H9 (cell line): ENCODE measurements around the gene STAG2. TPM values are rescaled to one million over a fixed set of nuclear protein-coding genes. Genes with fewer than 3 reads are reported as not detected.

Experiments used
- DNase-seq: peaks from one replicate; pipeline ENCODE4 v3.0.0-alpha.2; 2017
- H2AFZ ChIP-seq: one replicate; pipeline ENCODE4 v1.6.1; 2013; ENCODE audit warnings: mild to moderate bottlenecking, low read length, control low read depth, moderate library complexity
- H2AK5ac ChIP-seq: 2 replicates; pipeline ENCODE4 v1.6.1; 2013; ENCODE audit warnings: low read length, control low read depth, mixed read lengths; ENCODE audit not compliant: insufficient read length
- H2BK120ac ChIP-seq: one replicate; pipeline ENCODE4 v1.6.1; 2013; ENCODE audit warnings: low read depth, mild to moderate bottlenecking, low read length, control low read depth, inconsistent platforms; ENCODE audit not compliant: poor library complexity, severe bottlenecking
- H2BK12ac ChIP-seq: 2 replicates; pipeline ENCODE4 v1.6.1; 2013; ENCODE audit warnings: low read length, control low read depth, mixed read lengths, low read depth; ENCODE audit not compliant: insufficient read length
- H2BK15ac ChIP-seq: 2 replicates; pipeline ENCODE4 v1.6.1; 2013; ENCODE audit warnings: low read depth, low read length, control low read depth
- H2BK20ac ChIP-seq: one replicate; pipeline ENCODE4 v1.6.1; 2013; ENCODE audit warnings: low read depth, mild to moderate bottlenecking, low read length, control low read depth, inconsistent platforms; ENCODE audit not compliant: poor library complexity, severe bottlenecking
- H2BK5ac ChIP-seq: 2 replicates; pipeline ENCODE4 v1.6.1; 2013; ENCODE audit warnings: low read length, control low read depth, mixed read lengths; ENCODE audit not compliant: insufficient read length
- H3K14ac ChIP-seq: 2 replicates; pipeline ENCODE4 v1.6.1; 2013; ENCODE audit warnings: low read length, control low read depth; ENCODE audit not compliant: insufficient read depth
- H3K18ac ChIP-seq: 2 replicates; pipeline ENCODE4 v1.6.1; 2013; ENCODE audit warnings: low read depth, mild to moderate bottlenecking, mixed read lengths, low read length, control low read depth; ENCODE audit not compliant: insufficient read length
- H3K23ac ChIP-seq: 2 replicates; pipeline ENCODE4 v1.6.1; 2013; ENCODE audit warnings: low read length, control low read depth, mixed read lengths, low read depth; ENCODE audit not compliant: insufficient read length
- H3K23me2 ChIP-seq: 2 replicates; pipeline ENCODE4 v1.6.1; 2013; ENCODE audit warnings: low read depth, mild to moderate bottlenecking, mixed read lengths, low read length, control low read depth; ENCODE audit not compliant: insufficient read length, poor library complexity, severe bottlenecking
- H3K27ac ChIP-seq: 2 replicates; pipeline ENCODE4 v1.5.1; 2013; ENCODE audit warnings: low read length, control low read depth, mixed read lengths, low read depth; ENCODE audit not compliant: insufficient read length
- H3K27me3 ChIP-seq: 2 replicates; pipeline ENCODE4 v1.6.1; 2013; ENCODE audit warnings: low read length, control low read depth, inconsistent platforms; ENCODE audit not compliant: insufficient read depth
- H3K4ac ChIP-seq: 2 replicates; pipeline ENCODE4 v1.6.1; 2013; ENCODE audit warnings: low read depth, mild to moderate bottlenecking, control low read depth, inconsistent platforms, low read length, moderate library complexity
- H3K4me1 ChIP-seq: 2 replicates; pipeline ENCODE4 v1.6.1; 2013; ENCODE audit warnings: low read length, control low read depth, inconsistent platforms; ENCODE audit not compliant: insufficient read depth
- H3K4me2 ChIP-seq: 2 replicates; pipeline ENCODE4 v1.6.1; 2013; ENCODE audit warnings: low read length, control low read depth, mixed read lengths; ENCODE audit not compliant: insufficient read length, insufficient read depth
- H3K56ac ChIP-seq: 2 replicates; pipeline ENCODE4 v1.6.1; 2013; ENCODE audit warnings: low read depth, mild to moderate bottlenecking, mixed read lengths, low read length, control low read depth; ENCODE audit not compliant: insufficient read length
- H3K79me1 ChIP-seq: 2 replicates; pipeline ENCODE4 v1.6.1; 2013; ENCODE audit warnings: low read depth, mild to moderate bottlenecking, moderate library complexity, low read length, control low read depth, inconsistent platforms; ENCODE audit not compliant: insufficient read depth, poor library complexity, severe bottlenecking
- H3K79me2 ChIP-seq: 2 replicates; pipeline ENCODE4 v1.6.1; 2013; ENCODE audit warnings: low read length, control low read depth, inconsistent platforms; ENCODE audit not compliant: insufficient read depth
- H3K9ac ChIP-seq: 2 replicates; pipeline ENCODE4 v1.6.1; 2013; ENCODE audit warnings: low read length, control low read depth, mixed read lengths; ENCODE audit not compliant: insufficient read length; ENCODE audit errors: extremely low read depth
- H3K9me3 ChIP-seq: one replicate; pipeline ENCODE4 v1.6.1; 2013; ENCODE audit warnings: low read depth, low read length, inconsistent platforms; ENCODE audit not compliant: control insufficient read depth
- H3T11ph ChIP-seq: one replicate; pipeline ENCODE4 v1.6.1; 2013; ENCODE audit warnings: mild to moderate bottlenecking, low read length, control low read depth, inconsistent platforms
- H4K20me1 ChIP-seq: one replicate; pipeline ENCODE4 v1.6.1; 2013; ENCODE audit not compliant: control insufficient read depth, insufficient read length, insufficient read depth
- H4K5ac ChIP-seq: 2 replicates; pipeline ENCODE4 v1.6.1; 2013; ENCODE audit warnings: low read depth, mild to moderate bottlenecking, mixed read lengths, low read length, control low read depth; ENCODE audit not compliant: insufficient read length
- H4K8ac ChIP-seq: replicated peaks from 2 replicates; pipeline ENCODE4 v1.6.1; 2013; ENCODE audit warnings: low read length, control low read depth, mixed read lengths, low read depth; ENCODE audit not compliant: insufficient read length
- H4K91ac ChIP-seq: 2 replicates; pipeline ENCODE4 v1.6.1; 2013; ENCODE audit warnings: low read depth, mild to moderate bottlenecking, moderate library complexity, mixed read lengths, low read length, control low read depth; ENCODE audit not compliant: insufficient read length
- H3K27ac Mint-ChIP-seq, 3 experiments: 2 replicates in 2 of 3; 3 replicates in 1 of 3; pipeline ENCODE4 v1.8.0; 2020 to 2021; ENCODE audit warnings: mixed read lengths in 3 of 3, mild to moderate bottlenecking in 1 of 3, moderate library complexity in 1 of 3
- H3K27me3 Mint-ChIP-seq: 2 replicates; pipeline ENCODE4 v1.8.0; 2021; ENCODE audit warnings: low read depth, mild to moderate bottlenecking, moderate library complexity, mixed read lengths
- H3K36me3 Mint-ChIP-seq, 3 experiments: 2 replicates in 2 of 3; 3 replicates in 1 of 3; pipeline ENCODE4 v1.8.0; 2020 to 2021; ENCODE audit warnings: low read depth in 3 of 3, mixed read lengths in 3 of 3; ENCODE audit not compliant: insufficient read depth in 1 of 3
- H3K4me1 Mint-ChIP-seq, 2 experiments: 2 replicates each; pipeline ENCODE4 v1.8.0; 2020; ENCODE audit warnings: mixed read lengths in 2 of 2
- H3K4me3 Mint-ChIP-seq, 2 experiments: 2 replicates in 1 of 2; 3 replicates in 1 of 2; pipeline ENCODE4 v1.8.0; 2020 to 2021; ENCODE audit warnings: mild to moderate bottlenecking in 2 of 2, mixed read lengths in 2 of 2, moderate library complexity in 1 of 2
- H3K9me3 Mint-ChIP-seq, 2 experiments: 2 replicates in 1 of 2; 3 replicates in 1 of 2; pipeline ENCODE4 v1.8.0; 2020; ENCODE audit warnings: mild to moderate bottlenecking in 2 of 2, mixed read lengths in 2 of 2, moderate library complexity in 1 of 2
- CTCF ChIP-seq: fragments of 200-600 bp; sonication (generic); conservative IDR thresholded peaks from 3 replicates; pipeline ENCODE4 v1.8.0; 2021; ENCODE audit warnings: antibody characterized with exemption, mild to moderate bottlenecking
- WGBS: extraction: QIAGEN DNeasy Blood & Tissue Kit; methylation state at CpG from one replicate; pipeline ENCODE4 v1.1.7; 2013; ENCODE audit warnings: missing lambda C conversion rate, low lambda C conversion rate, mixed read lengths; ENCODE audit not compliant: insufficient read length; ENCODE audit errors: extremely low coverage; 5-methylcytosine and 5-hydroxymethylcytosine counted together
- total RNA-seq: library from RNA; stranded (reverse); gene quantifications from 2 replicates; pipeline ENCODE4 v1.2.1, GENCODE V29; 2021

Gene STAG2
- total RNA-seq, 1 experiment from 2014 or later: 81.6 TPM

DNA sequence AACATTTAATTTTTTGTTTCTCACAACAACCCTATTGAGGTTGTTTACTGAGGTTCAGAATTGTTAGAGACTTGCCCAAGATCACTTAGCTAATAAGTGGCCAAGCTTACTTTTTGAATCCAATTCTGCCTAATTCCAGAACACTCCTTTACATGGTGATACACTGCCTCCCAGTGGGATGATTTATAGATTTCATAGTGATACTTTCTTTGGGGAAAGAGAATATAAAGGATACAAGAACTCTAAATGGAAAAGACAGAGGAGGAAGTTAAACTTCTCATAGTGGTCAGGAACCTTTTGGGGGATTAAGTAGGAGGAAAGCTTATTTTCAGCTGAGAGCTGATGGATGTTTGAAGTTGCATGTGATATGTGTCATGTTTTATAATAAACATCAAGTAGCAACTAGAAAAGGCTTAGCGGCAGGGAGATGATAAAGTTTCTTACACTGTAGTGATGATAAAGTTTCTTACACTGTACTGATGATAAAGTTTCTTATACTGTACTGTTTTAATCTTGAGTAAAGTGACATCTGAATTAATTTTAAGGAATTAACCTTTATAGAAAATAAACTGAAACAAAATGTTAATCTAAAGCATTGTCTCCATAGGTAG lies 15.3 kb downstream of the STAG2 start:
- no peak overlapping the region for H3K14ac ChIP-seq
- no CpG with 5 or more reads among the region's 1 CpG for WGBS

More for the DNA sequence above, 15.3 kb downstream of the STAG2 start:
- 0 out of 3 replicates have a peak, but pooled peaks have one; percentile 13 for TF ChIP-seq CTCF
- no peak for DNase-seq
- no peak overlapping the region for H3K23ac ChIP-seq
- Mint-ChIP-seq H3K27ac (0 out of 7 replicates have a peak overlapping the region, but pooled peaks of 1 of the 3 experiments have one; percentile 16), H3K9me3 (peaks cover 0 to 33% of the 10 kb centered on the region in 2 experiments; a peak in 2 of 5 replicates), H3K27me3 (no peaks in the 10 kb centered on the region; the same call in 1 of the 2 replicates), H3K4me1 (peaks cover 16 to 18% of the 10 kb centered on the region in 2 experiments), H3K36me3 (peaks cover 0 to 3% (median 1%) of the 10 kb centered on the region in 3 experiments; a peak in 2 of 7 replicates), H3K4me3 (no peak overlapping the region)
- H3K18ac ChIP-seq: no peak overlapping the region
- no peak overlapping the region for H2AK5ac ChIP-seq
- no peak overlapping the region for H3T11ph ChIP-seq
- H2AFZ ChIP-seq: no peak overlapping the region
- no peaks in the 10 kb centered on the region for H3K4me1 ChIP-seq
- H4K20me1 ChIP-seq: no peaks in the 10 kb centered on the region
- no peaks in the 10 kb centered on the region for H3K23me2 ChIP-seq
- no peak overlapping the region for H3K27ac ChIP-seq
- H2BK15ac ChIP-seq: no peak overlapping the region
- no peaks in the 10 kb centered on the region for H3K79me1 ChIP-seq
- H4K8ac ChIP-seq: no peak overlapping the region
- H4K5ac ChIP-seq: no peak overlapping the region
- peaks cover 23% of the 10 kb centered on the region; the same call in 1 of the 2 replicates for H3K79me2 ChIP-seq
- H2BK12ac ChIP-seq: no peak overlapping the region
- no peak overlapping the region for H2BK5ac ChIP-seq
- no peak overlapping the region for H4K91ac ChIP-seq
- no peak overlapping the region for H3K4ac ChIP-seq
- H3K9ac ChIP-seq: no peak overlapping the region
- H3K56ac ChIP-seq: no peak overlapping the region
- H3K27me3 ChIP-seq: no peaks in the 10 kb centered on the region
- H3K9me3 ChIP-seq: no peaks in the 10 kb centered on the region
- H2BK120ac ChIP-seq: no peak overlapping the region
- no peak overlapping the region for H3K4me2 ChIP-seq
- H2BK20ac ChIP-seq: no peak overlapping the region
